GM19438 (cell line): ENCODE results near the gene BEGAIN.

Experiments
- ATAC-seq: cut with Tn5 transposase; IDR thresholded peaks from one replicate; pipeline ENCODE4 v1.9.1; 2021; ENCODE audit warnings: low read depth; ENCODE audit not compliant: unreplicated experiment

The BEGAIN gene

DNA sequence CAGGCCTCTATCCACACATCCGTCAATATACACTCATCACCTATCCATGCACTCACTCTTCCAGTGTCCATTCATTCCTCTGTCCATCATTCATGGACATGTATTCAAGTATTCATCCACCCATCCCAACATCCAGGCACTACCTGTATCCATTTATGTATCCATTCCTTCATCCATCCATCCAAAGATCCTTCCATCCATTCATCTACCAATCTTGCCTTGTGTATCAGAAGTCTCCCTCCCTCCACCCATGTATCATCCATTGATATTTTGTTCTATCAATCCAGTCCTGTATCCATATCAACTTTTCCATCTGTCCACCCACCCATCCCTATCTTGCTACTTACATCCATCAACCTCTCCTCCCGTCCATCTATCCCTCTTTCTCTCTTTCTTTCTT lies 4.0 kb downstream of the BEGAIN start:
- ATAC-seq: no peak

- no peak for ATAC-seq
These were observed 4.6 kb downstream of the BEGAIN start for GRCh38 chr14:100582496-100583165.

- no peak for ATAC-seq
These were observed 5.7 kb downstream of the BEGAIN start for GRCh38 chr14:100581228-100582145.

- ATAC-seq: no peak
These were observed 6.6 kb downstream of the BEGAIN start for GRCh38 chr14:100580316-100581227.

GRCh38 chr14:100578552-100578951 lies 8.7 kb downstream of the BEGAIN start:
- no peak for ATAC-seq

GRCh38 chr14:100577986-100578431 lies 9.2 kb downstream of the BEGAIN start:
- ATAC-seq: no peak

GRCh38 chr14:100577321-100577985 lies 9.8 kb downstream of the BEGAIN start:
- ATAC-seq: no peak

GRCh38 chr14:100576091-100577085 lies 10.8 kb downstream of the BEGAIN start:
- ATAC-seq: no peak

GRCh38 chr14:100575266-100575995 lies 11.8 kb downstream of the BEGAIN start:
- no peak for ATAC-seq

DNA sequence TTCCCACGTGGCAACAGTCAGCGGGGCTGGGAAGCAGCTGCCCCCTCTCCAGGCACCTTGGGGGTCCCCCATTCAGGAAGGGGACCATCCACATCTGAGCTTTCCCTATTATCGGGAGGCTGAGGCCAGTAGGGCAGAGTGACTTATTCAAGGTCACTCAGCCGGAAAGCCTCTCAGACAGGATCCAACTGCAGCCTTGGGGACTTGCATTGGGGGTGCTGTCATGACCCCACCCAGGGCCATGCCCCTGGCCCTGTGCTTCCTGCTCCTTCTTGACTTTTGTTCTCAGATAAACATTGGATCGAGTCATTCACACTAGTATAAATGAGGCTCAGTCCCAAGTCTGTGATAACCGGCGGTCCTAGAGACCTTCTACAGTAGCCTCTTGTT lies 12.6 kb downstream of the BEGAIN start:
- no peak for ATAC-seq

DNA sequence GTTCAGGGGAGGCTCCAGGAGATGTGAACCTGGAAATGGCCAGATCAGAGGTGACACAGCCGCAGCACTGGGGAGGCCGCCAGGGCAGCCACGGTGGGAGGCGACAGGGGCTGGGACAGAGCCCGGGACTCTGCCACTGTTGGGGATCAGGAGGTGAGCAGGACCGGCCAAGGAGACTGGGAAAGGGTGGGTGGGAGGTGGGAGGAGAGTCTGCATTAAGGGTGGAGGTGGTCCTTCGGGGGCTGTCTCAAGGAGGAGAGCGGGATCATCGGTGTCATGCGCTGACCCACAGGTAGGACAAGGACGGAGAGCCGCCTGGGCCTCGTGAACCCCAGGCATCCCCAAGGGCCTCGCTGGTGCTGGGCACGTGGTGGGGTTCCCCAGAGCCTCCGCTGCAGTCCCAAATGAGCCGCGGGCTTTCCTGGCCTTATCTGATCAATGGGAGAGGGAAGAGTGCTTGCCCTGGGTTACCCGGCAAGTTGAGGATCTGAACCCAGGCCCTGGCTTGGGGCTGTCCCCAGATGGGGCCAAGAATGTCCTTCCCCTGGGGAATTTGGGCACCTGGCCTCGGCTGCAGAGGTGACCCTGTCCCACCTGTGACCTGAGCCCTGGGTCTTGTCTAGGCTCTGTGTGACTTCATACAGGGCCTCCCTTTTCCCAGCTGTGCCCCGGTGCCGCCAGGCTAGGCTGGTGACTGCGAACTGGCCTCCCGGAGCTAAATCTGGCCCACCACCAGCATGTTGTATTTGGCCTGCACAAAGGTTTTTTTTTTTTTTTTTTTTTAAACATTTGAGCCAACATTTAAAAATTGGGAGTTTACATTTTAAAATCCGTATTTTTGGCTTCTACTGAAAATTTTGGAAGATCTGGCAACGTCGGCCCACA lies 13.2 kb downstream of the BEGAIN start:
- ATAC-seq: no peak

DNA sequence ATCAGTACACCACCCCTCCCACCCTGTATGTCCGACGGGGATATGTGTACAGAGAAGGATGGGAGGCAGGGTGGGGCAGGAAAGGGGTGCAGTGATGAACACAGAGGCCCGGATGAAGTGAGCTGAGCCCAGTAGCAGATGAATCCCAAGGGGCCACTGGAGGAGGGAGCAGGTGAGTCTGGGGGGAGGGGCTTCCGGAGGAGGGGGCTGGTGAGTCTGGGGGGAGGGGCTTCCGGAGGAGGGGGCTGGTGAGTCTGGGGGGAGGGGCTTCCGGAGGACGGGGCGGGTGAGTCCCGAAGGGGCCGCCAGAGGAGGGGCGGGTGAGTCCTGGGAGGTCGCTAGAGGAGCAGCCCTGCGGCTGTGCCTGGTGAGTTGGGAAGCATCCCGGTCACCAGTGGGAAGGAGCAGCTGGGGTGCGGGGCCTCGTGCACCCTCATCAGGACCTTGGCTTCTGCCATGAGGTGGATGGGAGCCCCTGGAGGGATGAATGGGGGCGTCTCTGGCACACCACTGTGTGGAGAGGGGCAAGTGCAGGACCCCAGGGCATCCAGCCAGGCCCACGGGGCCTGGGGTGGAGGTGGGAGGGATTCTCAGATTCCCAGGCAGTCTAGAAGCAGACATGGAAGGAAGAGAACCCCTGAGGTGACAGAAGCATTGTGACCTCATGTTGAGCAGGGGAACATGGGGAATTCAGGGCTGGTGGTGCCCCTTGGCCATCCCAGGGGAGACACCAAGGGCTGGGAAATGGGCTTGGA lies 14.0 kb downstream of the BEGAIN start:
- no peak for ATAC-seq

- no peak for ATAC-seq
These were observed 14.7 kb downstream of the BEGAIN start for GRCh38 chr14:100572543-100572942.

- ATAC-seq: no peak
These were observed 15.4 kb downstream of the BEGAIN start for GRCh38 chr14:100571837-100572236.

GRCh38 chr14:100570726-100571454 lies 16.3 kb downstream of the BEGAIN start:
- no peak for ATAC-seq

DNA sequence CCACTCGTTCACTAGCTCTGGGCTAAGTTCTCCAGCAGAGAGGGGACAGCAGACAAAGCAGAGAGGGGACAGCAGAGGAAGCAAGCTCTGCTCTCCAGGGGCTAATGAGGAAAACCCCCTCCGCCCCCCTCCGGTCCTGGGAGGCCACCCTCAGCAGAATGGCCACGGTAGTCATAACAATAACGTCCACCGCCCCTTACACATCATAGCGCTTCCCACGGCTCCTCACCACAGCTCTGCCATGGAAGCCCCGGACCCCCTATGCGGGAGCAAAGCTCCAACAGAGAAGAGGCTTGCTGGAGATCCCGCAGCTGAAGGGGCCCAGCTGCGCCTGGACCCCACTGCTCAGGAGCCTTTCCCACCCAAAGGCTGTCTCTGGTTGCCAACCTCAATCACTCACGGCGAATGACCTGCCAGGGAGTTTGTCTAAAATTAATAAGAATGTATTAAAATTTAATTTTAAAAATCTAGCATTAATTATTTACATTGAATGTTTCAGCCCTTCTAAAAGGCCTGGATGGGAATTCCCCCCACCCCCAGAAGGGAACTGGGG lies 17.4 kb downstream of the BEGAIN start:
- no peak for ATAC-seq
